GM18519 (cell line): ENCODE measurements around the gene CST9.
"Not testable (repeated sequence)": the region's sequence is repeated elsewhere in the genome, so short reads cannot be mapped to it uniquely, and the experiment has no call there.

Experiments
- ATAC-seq: cut with Tn5 transposase; IDR thresholded peaks from one replicate; pipeline ENCODE4 v1.9.1; 2021; ENCODE audit warnings: mild to moderate bottlenecking, moderate library complexity; ENCODE audit not compliant: unreplicated experiment, low FRiP score

Gene CST9

GRCh38 chr20:23595941-23596340 is 9.8 kb downstream of the CST9 start:
- no peak for ATAC-seq

GRCh38 chr20:23588434-23589403 is 17.0 kb downstream of the CST9 start:
- ATAC-seq = no peak

DNA sequence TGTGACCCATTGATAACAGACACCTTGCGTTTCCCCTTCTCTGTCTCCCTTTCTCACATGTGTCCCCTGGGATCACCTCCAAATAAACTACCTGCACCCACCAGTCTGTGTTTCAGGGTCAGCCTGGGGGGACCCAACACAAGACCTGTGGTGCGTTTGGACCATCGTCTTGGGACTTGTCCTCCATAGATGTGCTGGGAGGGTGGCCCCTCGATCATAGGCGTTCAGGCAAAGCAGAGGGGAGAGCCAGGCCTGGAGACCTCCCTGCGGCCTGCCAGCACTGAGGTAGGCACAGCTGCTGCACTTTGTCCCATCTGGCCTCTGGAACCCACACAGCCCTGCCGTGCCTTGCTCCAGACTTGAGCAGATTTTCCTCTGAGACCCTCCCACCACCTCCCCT is 18.1 kb downstream of the CST9 start:
- no peak for ATAC-seq

DNA sequence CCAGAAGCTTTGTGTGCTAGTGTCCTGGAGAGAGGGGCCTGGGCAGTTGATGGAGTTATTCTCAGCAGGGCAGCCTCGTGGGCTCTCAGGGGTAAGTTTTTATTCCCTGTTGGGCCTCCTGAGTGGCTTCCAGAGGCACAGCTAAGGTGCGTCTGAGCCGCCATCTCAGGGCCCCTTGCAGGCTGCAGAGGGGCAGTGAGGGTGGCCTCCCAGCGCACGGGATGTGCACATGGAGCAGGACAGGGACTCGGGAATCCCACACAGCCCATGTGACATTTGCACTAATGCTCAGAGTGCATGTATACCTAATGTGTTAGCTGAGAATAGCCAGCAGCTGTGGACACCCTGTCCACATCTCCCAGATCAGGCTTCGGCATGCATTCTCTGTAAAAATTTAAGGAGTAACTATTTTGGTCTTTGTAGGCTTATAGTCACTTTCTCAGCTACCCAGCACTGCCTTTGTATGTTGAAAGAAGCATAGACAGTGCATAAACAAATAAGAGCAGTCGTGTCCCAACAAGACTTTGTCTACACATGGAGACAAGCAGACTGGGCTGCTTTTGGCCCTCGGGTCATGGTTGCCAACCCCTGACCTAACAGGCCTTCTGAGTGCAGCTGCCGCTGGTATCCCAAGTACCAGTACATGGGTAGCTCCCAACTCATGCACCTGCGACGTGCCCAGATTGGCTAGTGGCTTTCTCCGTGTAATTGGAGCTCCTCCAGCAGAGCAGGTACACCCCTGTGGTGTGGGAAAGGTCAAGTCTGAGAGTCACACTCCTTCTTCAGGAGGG is 18.8 kb downstream of the CST9 start:
- ATAC-seq = no peak

DNA sequence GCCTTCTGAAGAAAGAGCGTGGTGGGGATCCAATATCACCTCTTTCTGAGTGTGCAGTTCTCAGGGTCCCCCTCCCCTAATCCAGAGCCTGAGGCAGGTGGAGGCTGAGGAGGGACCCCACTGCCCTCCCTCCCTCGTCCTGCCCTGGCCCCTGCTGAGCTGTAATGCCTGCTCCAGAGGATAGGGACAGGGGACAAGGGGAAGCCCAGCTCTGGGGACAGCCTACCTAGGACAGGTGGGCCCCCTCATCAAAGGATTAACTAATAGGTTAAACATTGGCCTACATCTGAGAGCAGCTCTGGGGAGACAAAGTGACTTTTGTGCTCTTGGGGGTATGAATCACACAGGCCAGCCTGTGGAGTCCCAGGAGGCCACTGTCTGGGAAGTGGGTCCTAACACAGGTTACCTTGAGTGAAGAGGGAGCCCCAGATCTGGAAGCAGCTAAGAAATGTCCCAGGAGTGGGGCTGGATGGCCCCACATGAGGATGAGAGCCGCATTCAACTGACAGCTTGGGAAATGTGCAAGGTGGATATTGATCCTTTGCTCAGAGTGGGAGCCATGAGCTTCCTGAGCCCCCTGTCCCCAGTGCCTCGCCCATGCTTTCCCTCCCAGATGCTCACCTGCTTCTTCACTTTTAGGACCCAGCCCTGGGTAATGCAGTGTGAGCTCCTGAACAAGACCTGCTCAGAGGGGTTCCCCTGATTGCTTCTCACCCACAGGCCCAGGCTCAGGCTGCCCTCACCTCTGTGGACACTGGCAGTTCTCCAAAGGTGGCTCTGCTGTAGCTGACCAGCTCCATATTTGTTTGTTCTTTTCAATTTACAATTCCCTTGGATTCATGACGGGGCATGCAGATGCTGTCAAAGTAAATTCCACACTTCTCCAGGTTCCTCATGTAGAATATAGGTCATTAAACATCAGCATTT is 19.6 kb downstream of the CST9 start:
- no peak for ATAC-seq

DNA sequence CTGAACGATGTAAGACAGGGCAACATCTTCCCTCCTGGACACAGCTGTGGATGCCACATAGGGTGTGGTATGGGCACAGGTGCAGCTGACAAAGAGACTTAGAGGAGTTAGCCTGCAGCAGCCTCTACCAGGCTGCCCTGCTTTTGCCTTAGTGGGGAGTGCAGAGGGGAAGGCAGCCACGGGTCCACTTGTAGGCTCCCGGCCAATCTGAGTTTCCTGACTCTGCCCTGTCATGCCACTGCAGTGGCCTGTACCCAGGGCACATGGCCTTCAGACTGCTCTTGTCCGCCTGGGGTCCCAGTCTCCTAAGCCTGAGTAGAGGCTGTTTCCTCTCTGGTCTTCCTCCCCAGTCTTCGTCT is 20.3 kb downstream of the CST9 start:
- ATAC-seq = no peak

- no peak for ATAC-seq
These were observed 21.1 kb downstream of the CST9 start for GRCh38 chr20:23584434-23585199.

- no peak for ATAC-seq
These were observed 22.2 kb downstream of the CST9 start for GRCh38 chr20:23583526-23583925.

- ATAC-seq = no peak
These were observed 23.4 kb downstream of the CST9 start for GRCh38 chr20:23582293-23582692.

GRCh38 chr20:23581833-23582232 is 23.9 kb downstream of the CST9 start:
- not testable (repeated sequence) for ATAC-seq

DNA sequence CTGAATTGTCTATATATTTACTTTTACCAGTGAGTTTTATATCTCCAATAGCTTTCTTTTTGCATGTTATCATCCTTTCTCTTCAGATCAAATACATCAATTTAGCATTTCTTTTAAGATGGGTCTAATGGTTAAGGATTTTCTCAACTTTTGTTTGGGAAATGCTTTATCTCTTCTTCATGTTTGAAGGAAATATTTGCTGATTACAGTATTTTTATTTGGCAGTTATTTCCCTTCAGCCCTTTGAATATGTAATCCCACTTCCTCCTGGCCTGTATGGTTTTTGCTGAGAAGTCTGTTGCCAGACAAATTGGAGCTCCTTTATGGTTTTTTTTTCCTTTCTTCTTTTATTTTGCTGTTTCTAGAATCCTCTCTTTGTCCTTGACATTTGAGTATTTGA is 30.7 kb downstream of the CST9 start:
- ATAC-seq = no peak

DNA sequence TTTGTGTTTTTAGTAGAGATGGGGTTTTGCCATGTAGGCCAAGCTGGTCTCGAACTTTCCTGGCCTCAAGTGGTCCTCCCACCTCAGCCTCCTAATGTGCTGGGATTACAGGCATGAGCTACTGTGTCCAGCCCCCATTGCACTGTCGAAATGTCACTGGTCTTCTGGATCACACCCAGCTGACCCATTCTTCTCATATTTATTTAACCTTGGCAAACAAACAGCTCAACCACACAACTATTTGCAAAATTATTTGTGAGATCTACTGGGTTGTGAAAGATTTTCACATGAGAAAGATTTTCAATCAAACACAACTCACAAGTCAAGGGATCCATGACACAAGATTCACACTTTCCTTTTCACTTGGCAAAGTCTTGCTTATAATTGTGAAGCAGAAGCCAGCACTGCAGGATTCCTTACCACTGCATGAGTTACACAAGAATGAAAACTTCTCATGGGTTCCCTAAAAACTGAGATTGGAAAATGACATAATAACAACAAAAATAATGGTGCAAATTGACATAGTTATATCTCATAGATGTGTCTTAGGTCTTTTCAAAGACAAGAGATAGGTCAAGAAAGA is 35.4 kb downstream of the CST9 start:
- ATAC-seq = no peak

DNA sequence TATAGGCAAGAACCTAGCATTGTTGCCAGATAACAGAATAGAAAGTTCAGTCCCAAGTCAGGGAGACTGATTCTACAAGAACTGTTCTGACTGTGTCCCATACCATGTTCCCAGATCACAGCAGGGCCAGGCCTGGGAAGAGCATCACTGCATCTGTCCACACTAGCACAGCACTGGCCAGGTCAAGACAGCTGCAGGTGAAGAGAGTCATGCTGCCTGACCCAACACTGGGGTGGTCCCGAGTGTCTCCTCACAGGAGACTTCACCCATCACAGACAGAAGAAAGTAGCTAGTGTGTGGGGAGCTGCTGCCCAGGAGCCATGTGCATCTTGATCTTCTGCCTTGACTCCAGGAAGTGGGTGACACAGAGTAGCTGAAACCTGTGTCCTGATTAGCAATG is 36.1 kb downstream of the CST9 start:
- no peak for ATAC-seq

DNA sequence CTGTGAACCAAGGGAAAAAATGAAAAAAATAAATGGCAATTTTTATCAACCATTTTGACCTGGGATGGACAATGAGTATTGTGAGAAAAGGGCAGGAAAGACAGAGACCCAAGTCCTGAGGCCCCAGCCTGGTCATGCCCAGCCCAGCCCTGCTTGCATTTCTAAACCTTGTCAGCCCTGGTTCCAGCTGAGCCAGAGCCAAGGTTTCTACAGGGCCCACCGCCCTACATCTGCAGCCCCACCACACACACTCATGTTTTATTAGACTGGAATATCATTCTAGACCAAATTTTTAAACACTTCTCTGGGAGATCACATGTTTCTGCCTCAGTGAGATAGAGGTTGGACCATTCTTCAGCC is 36.8 kb downstream of the CST9 start:
- ATAC-seq = no peak

DNA sequence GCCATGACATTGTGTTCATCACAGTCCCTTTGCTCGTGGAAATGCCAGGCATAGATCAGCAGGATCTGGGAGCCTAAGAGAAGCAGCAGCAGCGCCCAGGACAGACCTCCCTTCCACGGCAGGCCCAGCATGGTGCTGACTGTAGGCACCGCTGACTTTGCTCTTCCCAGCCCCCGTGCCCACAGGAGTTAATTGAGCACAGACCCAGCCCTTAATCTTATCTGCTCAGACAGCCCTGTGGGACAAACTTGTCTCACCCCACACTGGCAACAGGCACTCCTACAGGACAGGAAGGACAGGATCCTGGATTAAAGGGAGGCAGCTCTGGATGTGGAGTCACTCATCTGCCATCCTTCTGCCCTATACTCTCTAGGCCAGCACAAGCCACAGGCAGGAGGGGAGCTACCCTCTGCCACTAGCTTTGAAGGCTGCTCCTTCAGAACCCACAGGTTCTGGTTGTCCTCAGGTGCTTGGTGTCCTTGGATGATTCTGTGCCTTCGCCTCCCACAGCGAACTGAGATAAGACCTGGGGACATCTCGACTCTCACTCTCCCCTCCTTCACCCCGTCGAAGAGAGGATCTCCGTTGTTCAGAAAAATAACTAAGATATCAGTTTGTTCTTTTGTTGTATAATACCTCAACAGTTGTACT is 37.3 kb downstream of the CST9 start, which contains the start of gene CST9L:
CST9L (minus strand) TSS at position 165 of the 651 bp plus-strand sequence; CDS start at position 131, 34 bp downstream.
- ATAC-seq = no peak

GRCh38 chr20:23566199-23566932 is 39.4 kb downstream of the CST9 start:
- ATAC-seq = no peak

GRCh38 chr20:23565503-23566045 is 40.1 kb downstream of the CST9 start:
- ATAC-seq = no peak

DNA sequence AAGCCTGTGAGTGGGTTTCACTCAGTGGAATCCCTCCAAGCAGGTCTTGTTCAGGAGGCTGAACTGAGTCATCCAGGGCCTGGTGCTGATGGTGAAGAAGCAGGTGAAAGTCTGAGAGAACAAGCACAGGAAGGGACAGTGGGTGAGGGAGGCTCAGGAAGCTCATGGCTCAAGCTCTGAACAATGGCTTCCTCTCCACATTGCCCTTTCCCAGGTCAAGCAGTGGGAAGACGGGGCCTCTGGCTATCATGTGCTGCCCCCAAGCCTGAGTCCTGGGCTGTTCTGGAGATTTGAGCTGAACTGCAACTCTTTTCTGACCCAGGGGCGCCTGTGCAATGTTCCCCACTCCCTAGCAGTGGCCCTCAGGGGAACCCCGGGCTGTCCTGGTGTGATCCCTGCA is 40.8 kb downstream of the CST9 start:
- ATAC-seq = no peak
